ENCODE data around the gene TP53I11. TPM values are rescaled to one million over a fixed set of nuclear protein-coding genes. Genes with fewer than 3 reads are reported as not detected.

Gene TP53I11
- total RNA-seq, 1 experiment from 2014 or later = 46.9 TPM

GRCh38 chr11:44985721-44986120 is 35.0 kb upstream of the TP53I11 start:
- H2AFZ ChIP-seq (ENCODE audit: low read depth, low read length, poor library complexity, severe bottlenecking) = no peak overlapping the region
- no peak for ATAC-seq
- ChIA-PET RAD21 (ENCODE audit: low non-redundant PET in 1 of 2, low total read pairs in 2 of 2, uncharacterized antibody in 2 of 2, unreplicated experiment in 2 of 2) (no interaction called here), CTCF (no interaction called here), POLR2A (no interaction called here)
- no TSS peak for BruUV-seq (replicated peaks)
- no peaks in the 10 kb centered on the region for H3K9me2 ChIP-seq (ENCODE audit: insufficient read depth)
- H4K20me1 ChIP-seq (ENCODE audit: insufficient read depth) = no peaks in the 10 kb centered on the region
- no peak overlapping the region for H3K4me3 ChIP-seq (replicated peaks in 1 of 2; ENCODE audit: low read depth in 1 of 2, low read length in 2 of 2)
- no peak overlapping the region for H3K27ac ChIP-seq (ENCODE audit: low read depth, low read length)
- H3K4me2 ChIP-seq (ENCODE audit: low read length) = no peak overlapping the region
- no peaks in the 10 kb centered on the region for H3K9me3 ChIP-seq (ENCODE audit: control insufficient read depth in 1 of 2, insufficient read depth in 1 of 2, low read depth in 1 of 2, low read length in 2 of 2)
- H3K79me2 ChIP-seq (ENCODE audit: insufficient read depth, low read length) = no peaks in the 10 kb centered on the region
- TF ChIP-seq YY1 (IDR thresholded peaks at IDR 0.05; ENCODE audit: extremely low read depth, insufficient replicate concordance, low read depth, low read length) (no peak), CTCF (IDR thresholded peaks at IDR 0.05 in 2 of 3, conservative IDR thresholded peaks at IDR 0.05 in 1 of 3; ENCODE audit: borderline replicate concordance in 1 of 3, insufficient read depth in 1 of 3, low read depth in 2 of 3, low read length in 2 of 3) (no peak), SRF (IDR thresholded peaks at IDR 0.05; ENCODE audit: low read depth) (no peak), CBX3 (IDR thresholded peaks at IDR 0.05; ENCODE audit: low read depth) (no peak), POLR2AphosphoS5 (IDR thresholded peaks at IDR 0.05; ENCODE audit: low read depth, low read length) (no peak), ATF3 (IDR thresholded peaks at IDR 0.05) (no peak), EGR1 (IDR thresholded peaks at IDR 0.05; ENCODE audit: low read depth) (no peak), RAD21 (IDR thresholded peaks at IDR 0.05; ENCODE audit: low read depth) (no peak), FOSL1 (IDR thresholded peaks at IDR 0.05; ENCODE audit: low read depth) (no peak), CEBPB (IDR thresholded peaks at IDR 0.05; ENCODE audit: low read depth) (no peak), ELF1 (IDR thresholded peaks at IDR 0.05; ENCODE audit: borderline replicate concordance, low read depth) (no peak)
- H3K27me3 ChIP-seq (ENCODE audit: insufficient read depth, low read length) = peaks cover 7% of the 10 kb centered on the region; the same call in 1 of the 2 replicates
- no peak overlapping the region for H3K9ac ChIP-seq (ENCODE audit: low read length)
- no peaks in the 10 kb centered on the region for H3K36me3 ChIP-seq (ENCODE audit: control insufficient read depth in 1 of 2, insufficient read depth in 2 of 2, low read length in 2 of 2)
- no peaks in the 10 kb centered on the region for H3K4me1 ChIP-seq (ENCODE audit: control insufficient read depth in 1 of 2, insufficient read depth in 2 of 2, low read length in 2 of 2)
- no peak for DNase-seq (ENCODE audit: low read depth, low spot score)
- intact Hi-C loops (cut with micrococcal nuclease) = no loop called here

All from HCT116 (cell line).